ENCODE data around the gene EGFR.
"Not testable (repeated sequence)": the region's sequence is repeated elsewhere in the genome, so short reads cannot be mapped to it uniquely, and the experiment has no call there.

EGFR gene

GRCh38 chr7:55013851-55014250, 5.0 kb upstream of the EGFR start:
- no peak for DNase-seq (ENCODE audit: low read depth)

- DNase-seq (ENCODE audit: low read depth) = no peak
Measured at GRCh38 chr7:55016061-55016745, 2.6 kb upstream of the EGFR start.

DNA sequence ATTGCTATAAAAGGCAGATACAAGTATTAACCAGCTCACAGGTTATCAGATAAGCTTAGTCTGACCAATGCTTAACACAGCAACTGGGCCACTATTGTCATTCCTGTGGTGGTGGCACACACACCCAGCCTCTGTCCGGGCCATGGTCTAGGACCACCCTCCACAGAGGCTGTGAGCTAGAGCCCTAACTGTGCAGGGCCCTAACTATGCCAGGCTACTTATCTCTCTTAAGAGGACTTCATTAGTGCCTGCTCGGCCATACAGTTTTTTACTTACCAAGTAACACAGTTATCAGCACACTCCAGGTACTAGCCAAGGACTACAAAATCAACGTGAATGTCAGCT, 2.1 kb upstream of the EGFR start:
- DNase-seq (ENCODE audit: low read depth) = no peak

DNA sequence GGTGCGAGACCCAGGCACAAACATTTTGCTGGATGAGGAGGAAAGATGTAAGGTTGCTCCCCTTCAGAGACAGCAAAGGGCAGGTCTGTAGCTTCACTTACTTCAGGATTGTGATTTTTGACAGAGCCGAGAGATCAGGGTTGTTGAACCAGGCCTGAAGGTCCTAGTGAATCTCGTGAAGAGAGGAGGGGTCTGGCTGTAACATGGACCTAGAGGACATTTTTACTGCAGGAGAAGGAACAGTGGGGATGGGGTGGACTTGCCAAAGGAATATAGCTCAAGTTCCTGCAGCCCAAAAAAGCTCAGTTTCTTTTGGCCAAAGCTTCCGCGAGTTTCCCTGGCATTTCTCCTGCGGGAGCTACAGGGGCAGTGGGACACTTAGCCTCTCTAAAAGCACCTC, 976 bp upstream of the EGFR start:
- DNase-seq (ENCODE audit: low read depth) = no peak

- DNase-seq (ENCODE audit: low read depth) = no peak
Measured at GRCh38 chr7:55019191-55019690, 424 bp downstream of the EGFR start.

DNA sequence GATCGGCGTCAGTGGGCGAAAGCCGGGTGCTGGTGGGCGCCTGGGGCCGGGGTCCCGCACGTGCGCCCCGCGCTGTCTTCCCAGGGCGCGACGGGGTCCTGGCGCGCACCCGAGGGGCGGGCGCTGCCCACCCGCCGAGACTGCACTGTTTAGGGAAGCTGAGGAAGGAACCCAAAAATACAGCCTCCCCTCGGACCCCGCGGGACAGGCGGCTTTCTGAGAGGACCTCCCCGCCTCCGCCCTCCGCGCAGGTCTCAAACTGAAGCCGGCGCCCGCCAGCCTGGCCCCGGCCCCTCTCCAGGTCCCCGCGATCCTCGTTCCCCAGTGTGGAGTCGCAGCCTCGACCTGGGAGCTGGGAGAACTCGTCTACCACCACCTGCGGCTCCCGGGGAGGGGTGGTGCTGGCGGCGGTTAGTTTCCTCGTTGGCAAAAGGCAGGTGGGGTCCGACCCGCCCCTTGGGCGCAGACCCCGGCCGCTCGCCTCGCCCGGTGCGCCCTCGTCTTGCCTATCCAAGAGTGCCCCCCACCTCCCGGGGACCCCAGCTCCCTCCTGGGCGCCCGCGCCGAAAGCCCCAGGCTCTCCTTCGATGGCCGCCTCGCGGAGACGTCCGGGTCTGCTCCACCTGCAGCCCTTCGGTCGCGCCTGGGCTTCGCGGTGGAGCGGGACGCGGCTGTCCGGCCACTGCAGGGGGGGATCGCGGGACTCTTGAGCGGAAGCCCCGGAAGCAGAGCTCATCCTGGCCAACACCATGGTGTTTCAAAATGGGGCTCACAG, 1.1 kb downstream of the EGFR start:
- DNase-seq (ENCODE audit: low read depth) = no peak

DNA sequence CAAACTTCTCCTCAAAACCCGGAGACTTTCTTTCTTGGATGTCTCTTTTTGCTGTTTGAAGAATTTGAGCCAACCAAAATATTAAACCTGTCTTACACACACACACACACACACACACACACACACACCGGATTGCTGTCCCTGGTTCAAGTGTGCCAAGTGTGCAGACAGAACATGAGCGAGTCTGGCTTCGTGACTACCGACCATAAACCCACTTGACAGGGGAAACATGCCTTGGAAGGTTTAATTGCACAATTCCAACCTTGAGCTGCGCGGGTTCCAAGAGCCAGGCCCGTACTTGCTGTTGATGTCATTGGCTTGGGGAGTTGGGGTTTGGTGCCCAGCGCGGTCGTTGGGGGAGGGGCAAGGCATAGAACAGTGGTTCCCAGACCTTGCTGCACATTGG, 1.7 kb downstream of the EGFR start:
- DNase-seq (ENCODE audit: low read depth) = no peak

GRCh38 chr7:55021053-55021452, 2.2 kb downstream of the EGFR start:
- no peak for DNase-seq (ENCODE audit: low read depth)

DNA sequence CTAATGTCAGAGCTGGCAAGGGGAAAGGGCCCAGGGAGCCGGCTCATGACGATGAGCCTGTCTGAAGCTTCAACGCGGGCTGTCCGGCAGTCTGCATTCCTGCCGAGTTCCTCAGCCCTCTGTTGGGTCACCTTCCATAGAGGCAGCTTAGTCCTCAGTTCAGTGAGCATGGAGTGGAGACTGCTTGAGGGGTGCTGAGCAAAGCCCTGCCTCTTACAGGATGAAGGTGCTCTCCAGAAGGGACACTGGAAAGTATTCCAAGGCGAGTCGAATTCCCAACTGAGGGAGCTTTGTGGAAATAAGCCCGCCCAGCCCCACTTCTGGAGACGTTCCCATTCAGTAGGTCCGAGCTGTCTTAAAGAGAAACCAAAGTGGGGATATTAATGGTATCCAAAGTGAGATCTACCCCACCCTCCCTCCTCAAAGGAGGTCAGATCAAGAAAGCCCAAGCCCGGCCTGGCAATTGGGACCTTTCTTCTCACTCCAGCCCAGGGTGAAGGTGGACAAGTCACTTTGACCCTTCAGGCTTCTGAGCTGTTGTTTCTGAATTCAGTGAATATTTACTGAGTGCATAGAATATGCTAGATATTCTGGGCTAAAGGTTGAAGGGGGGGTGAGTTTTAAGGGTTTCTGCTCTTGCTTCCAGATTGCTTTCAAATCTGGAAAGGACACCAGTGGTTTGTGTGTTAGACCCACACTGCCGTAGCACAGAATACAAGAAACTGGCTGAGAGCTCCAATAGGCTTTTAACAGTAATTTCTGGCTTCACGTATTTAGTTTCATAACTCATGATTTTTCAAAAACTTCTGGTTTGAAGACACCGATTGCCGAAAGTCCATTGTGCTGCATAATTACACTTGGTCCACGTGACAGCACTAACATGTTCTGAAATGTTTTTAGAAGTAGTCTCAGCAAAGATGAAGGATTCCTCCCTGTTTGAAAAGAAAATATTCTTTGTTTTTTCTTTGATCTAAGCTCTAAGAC, 3.5 kb downstream of the EGFR start:
- DNase-seq (ENCODE audit: low read depth) = no peak

DNA sequence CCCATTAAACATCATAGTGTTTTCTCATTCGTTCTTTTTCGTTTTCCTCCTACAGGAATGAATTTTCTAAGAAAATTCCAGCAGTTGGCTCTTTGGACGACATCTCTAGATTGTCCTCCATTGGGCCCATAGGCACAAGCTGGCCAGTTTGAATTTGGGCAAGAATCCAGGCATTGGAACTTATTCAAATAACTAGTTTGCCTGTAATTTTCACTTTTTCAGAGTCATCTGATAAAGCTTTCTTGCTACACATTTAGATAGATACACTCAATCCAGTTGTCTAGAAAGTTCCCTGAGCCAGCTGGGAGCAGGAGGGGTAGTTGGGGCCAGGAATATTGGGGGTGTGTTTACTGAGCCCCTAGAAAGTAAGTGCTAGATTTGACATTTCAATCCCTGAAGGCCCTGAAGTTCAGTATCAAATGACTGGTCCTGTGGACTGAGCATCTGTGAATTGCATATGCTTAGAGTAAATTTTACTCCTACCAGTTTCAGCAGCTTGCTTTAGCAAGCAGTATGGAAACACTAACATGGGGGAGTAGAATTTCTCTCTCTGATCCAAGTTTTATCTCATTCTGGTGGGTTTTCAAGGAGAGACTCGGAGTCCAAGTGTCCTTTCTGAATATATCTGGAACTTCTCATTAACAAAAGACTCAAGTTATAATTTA, 5.2 kb downstream of the EGFR start:
- DNase-seq (ENCODE audit: low read depth) = no peak

GRCh38 chr7:55024776-55025175, 6.0 kb downstream of the EGFR start:
- DNase-seq (ENCODE audit: low read depth) = no peak

DNA sequence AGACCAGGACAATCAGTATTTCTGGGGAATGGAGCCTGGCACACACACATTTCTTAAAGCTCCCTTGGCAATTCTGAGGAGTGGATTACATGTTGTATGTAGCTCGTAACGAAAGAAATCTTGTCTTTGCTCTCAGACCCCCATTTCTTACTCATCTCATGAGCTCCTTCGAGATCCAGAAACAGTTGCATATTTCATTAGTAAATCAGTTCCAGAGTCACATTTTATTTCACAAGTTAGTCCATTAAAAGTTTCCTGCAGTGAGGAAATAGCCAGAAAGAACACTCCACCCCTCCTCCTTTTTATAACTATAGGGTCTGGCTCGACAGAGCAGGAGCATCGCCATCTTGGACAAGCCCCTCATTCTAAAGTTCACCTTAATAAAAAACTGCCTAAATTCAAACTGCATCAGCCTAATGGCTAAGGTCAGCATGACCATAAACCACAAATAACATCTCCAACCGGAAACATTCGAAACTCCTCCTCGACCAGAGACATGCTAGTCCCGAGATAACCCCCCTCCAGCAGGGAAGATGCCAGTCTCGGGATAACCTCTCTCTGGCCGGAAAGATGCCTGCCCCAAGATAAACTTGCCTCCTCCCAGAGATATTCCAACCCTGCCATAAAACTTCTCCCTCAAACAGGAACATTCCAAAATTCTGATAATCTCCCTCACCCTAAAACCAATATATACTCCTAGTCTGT, 7.4 kb downstream of the EGFR start:
- DNase-seq (ENCODE audit: low read depth) = no peak

GRCh38 chr7:55026867-55027490, 8.2 kb downstream of the EGFR start:
- DNase-seq (ENCODE audit: low read depth) = no peak

- no peak for DNase-seq (ENCODE audit: low read depth)
Measured at GRCh38 chr7:55028011-55028410, 9.2 kb downstream of the EGFR start.

DNA sequence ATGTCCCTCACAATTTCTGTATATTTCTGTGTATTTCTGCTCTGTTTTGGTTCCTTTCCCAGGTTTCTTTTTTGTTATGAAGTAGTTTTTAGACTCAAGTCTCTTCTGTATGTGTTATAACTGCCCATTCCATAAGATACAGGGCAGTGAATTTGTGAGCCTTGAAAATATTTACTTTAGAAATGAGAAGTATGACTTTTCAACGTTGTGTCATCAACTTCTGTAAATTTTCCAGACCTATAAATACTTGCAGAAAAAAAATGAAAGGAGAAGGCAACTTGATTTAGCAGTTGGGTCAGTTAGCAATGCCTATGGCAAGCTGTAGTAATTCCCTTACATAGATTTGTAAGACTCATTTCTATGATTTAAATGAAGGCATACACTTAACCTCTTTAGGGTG, 11.5 kb downstream of the EGFR start:
- no peak for DNase-seq (ENCODE audit: low read depth)

GRCh38 chr7:55031075-55031474, 12.3 kb downstream of the EGFR start:
- no peak for DNase-seq (ENCODE audit: low read depth)

DNA sequence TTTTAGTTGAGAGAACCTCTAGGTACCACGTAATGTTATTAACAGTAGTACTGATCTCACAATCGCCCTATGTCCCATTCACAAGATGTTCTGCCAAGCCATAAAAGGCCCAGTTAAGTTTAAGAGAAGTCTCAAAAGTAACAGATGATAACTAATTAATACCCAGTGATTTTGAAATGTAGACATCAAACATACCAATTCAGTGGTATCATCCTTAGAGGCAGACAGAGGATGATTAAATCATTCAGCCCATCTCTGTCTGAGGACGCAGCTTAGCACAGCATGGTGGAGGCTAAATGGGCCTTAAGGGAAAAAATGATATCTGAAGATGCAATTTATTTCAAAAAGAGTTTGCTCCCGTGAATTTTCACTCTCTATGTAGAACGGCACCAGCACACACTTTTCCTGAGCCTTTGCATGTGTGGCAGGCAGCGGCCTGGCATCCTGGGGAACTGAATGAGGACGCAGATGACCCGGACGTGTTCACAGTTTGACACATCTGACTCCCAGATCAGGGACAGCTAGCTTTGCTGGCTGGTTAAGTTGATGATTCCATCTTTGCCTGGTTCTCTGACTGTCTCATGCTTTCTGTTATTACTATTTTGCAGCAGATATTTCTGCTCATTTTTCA, 13.4 kb downstream of the EGFR start:
- no peak for DNase-seq (ENCODE audit: low read depth)

DNA sequence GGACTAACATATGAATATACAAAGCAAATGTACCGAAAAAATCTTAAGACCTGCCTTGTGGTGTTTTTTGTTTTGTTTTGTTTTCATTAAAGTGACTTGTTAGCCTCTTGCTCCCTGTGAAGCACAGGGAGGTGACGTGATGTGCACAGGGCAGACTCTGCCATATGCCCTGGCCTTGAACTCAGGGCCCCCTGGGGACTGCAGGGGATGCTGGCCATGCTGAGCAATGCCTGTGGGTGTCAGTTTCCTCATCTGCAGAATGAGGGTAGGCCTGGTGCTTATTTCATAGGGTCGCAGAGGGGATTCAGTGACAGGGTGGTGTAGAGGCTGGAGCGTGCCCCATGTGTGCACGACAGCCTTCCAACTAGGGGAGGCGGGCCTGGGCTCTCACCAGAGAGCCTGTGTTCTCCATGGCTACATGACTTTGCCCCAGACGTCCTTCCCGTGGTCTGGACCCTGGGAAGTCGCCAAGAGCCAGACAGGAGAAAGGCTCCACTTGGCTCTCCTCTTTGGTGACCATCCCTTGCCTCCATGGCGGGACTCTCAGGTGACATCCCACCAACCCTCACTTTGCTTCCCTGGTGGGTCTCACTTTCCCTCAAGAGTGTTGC, 14.5 kb downstream of the EGFR start:
- DNase-seq (ENCODE audit: low read depth) = no peak

DNA sequence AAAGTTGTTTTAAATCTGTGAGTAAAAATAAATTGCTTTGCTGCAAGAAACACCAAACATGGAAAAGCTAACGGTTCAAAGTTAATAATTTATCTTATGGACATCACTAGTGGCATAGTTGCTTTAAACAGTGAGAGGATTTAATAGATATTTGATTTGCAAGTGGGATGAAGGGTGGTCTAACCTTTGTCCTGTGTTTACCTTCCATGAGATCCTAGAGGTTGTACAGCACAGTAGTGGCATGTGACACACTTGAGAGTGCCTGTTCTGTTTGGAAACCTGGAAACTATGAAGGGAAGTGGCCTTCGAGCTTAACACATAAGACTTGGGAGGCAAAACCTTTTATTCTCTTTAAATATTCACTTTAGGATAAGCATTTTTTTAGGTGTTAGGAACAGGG, 16.0 kb downstream of the EGFR start:
- DNase-seq (ENCODE audit: low read depth) = no peak

GRCh38 chr7:55035410-55035809, 16.6 kb downstream of the EGFR start:
- DNase-seq (ENCODE audit: low read depth) = not testable (repeated sequence)

All from T follicular helper cell (primary cell).